Panc1 (cell line): Measurements from ENCODE around the gene TRPC3. TPM values are rescaled to one million over a fixed set of nuclear protein-coding genes. Genes with fewer than 3 reads are reported as not detected.

ENCODE experiments used
- ATAC-seq: fragments of 200-7000 bp; cut with Tn5 transposase; 2 replicates; pipeline ENCODE4 v1.9.1; 2020; ENCODE audit warnings: mild to moderate bottlenecking, moderate library complexity
- BruUV-seq: library from RNA; stranded (reverse); fragments of 400-500 nt; replicated peaks from 2 replicates; lab custom pipeline; 2021; lab: Mats Ljungman, UMichigan
- CTCF ChIA-PET: fragments of 300-600 bp; sonication (Branson Sonifier 250); formaldehyde crosslinking; loops from one replicate; lab custom pipeline; 2022; ENCODE audit warnings: antibody characterized with exemption; lab: Charles Lee
- POLR2A ChIA-PET: fragments of 300-600 bp; sonication (Branson Sonifier 250); formaldehyde crosslinking; loops from one replicate; lab custom pipeline; 2022; ENCODE audit warnings: antibody characterized with exemption; lab: Charles Lee
- DNase-seq: peaks from one replicate; pipeline ENCODE4 v3.0.0-alpha.2; 2010; ENCODE audit warnings: low read depth, low spot score
- H3K27ac ChIP-seq: 2 replicates; pipeline ENCODE4 v1.5.1; 2011; ENCODE audit warnings: mild to moderate bottlenecking, low read length, inconsistent platforms
- H3K27me3 ChIP-seq: fragments of 200-500 bp; sonication (Bioruptor generic); 2 replicates; pipeline ENCODE4 v1.6.0; 2014; ENCODE audit warnings: low read length, inconsistent platforms; ENCODE audit not compliant: control insufficient read depth, insufficient read depth
- H3K36me3 ChIP-seq: fragments of 200-500 bp; sonication (Bioruptor generic); 2 replicates; pipeline ENCODE4 v1.5.1; 2014; ENCODE audit warnings: inconsistent platforms, mild to moderate bottlenecking, low read length, moderate library complexity; ENCODE audit not compliant: control insufficient read depth, insufficient read depth
- H3K4me1 ChIP-seq: 2 replicates; pipeline ENCODE4 v1.5.1; 2011; ENCODE audit warnings: inconsistent platforms, mild to moderate bottlenecking, low read length, moderate library complexity; ENCODE audit not compliant: control insufficient read depth, insufficient read depth
- H3K4me3 ChIP-seq, 2 experiments: 2 replicates each; pipeline ENCODE4 v1.5.1; 2011 to 2012; ENCODE audit warnings: low read depth in 2 of 2, low read length in 2 of 2, mild to moderate bottlenecking in 2 of 2, inconsistent platforms in 1 of 2, moderate library complexity in 1 of 2
- H3K9me3 ChIP-seq: fragments of 200-500 bp; sonication (Bioruptor generic); 2 replicates; pipeline ENCODE4 v1.5.1; 2014; ENCODE audit warnings: low read depth, mild to moderate bottlenecking, inconsistent platforms, low read length, moderate library complexity; ENCODE audit not compliant: control insufficient read depth, insufficient read depth
- POLR2AphosphoS5 ChIP-seq: IDR thresholded peaks from 2 replicates; pipeline ENCODE4 v1.6.1; 2012; ENCODE audit warnings: mild to moderate bottlenecking, low read depth, low read length, moderate library complexity
- SIN3A ChIP-seq: IDR thresholded peaks from 2 replicates; pipeline ENCODE4 v1.6.1; 2012; ENCODE audit warnings: low read depth, mild to moderate bottlenecking, low read length, moderate library complexity, borderline replicate concordance; ENCODE audit not compliant: insufficient read depth
- TCF7L2 ChIP-seq: IDR thresholded peaks from 2 replicates; pipeline ENCODE4 v1.6.1; 2011; ENCODE audit warnings: mild to moderate bottlenecking, low read depth, low read length, inconsistent platforms
- in situ Hi-C: cut with HindIII; loops from 2 replicates; pipeline ENCODE4 v1.10.0; 2016; ENCODE audit warnings: low sequenced_read_pairs, low pct_unique_long_range_greater_than_20kb
- intact Hi-C: fragments of 100-400 bp; cut with micrococcal nuclease; formaldehyde crosslinking; loops from one replicate; pipeline ENCODE4 v1.10.0; 2022; ENCODE audit not compliant: unreplicated experiment
- total RNA-seq: library from RNA; stranded (reverse); gene quantifications from one replicate; pipeline ENCODE4 v1.2.1, GENCODE V29; 2021; ENCODE audit not compliant: unreplicated experiment
- TF ChIP-seq, protein P1 (sequence below): fragments of 450-650 bp; IDR thresholded peaks from 2 replicates; pipeline ENCODE4 v1.5.1; 2017; ENCODE audit warnings: mild to moderate bottlenecking
- TF ChIP-seq, protein P2 (sequence below), 2 experiments: IDR thresholded peaks; 2 replicates each; pipeline ENCODE4 v1.6.1; 2011 to 2012; ENCODE audit warnings: low read depth in 2 of 2, control low read depth in 1 of 2, low read length in 1 of 2, mild to moderate bottlenecking in 1 of 2, moderate library complexity in 1 of 2; ENCODE audit not compliant: insufficient read depth in 1 of 2

Gene TRPC3
- total RNA-seq, 1 experiment from 2014 or later = 0.08 TPM

DNA sequence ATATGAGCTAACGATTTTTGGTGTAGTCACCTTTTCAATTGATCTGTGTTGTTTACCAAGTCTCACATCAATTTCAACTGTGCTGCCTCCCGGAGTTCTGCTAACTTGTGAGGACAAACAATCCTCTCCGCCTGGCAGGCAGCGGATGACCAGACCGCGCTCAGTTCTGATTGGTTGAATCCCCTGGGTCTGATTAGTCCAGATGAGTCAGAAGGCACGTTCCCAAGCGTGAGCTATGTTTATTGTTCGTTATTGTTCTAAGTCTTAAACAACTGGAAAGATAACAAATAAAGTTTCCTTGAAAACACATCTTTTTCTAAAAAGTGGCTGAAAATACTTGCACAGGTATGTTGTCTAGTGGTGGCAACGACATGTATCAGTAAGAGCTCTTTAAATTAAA, 37.9 kb upstream of the TRPC3 start:
- H3K9me3 ChIP-seq = no peaks in the 10 kb centered on the region
- no peak for ATAC-seq

DNA sequence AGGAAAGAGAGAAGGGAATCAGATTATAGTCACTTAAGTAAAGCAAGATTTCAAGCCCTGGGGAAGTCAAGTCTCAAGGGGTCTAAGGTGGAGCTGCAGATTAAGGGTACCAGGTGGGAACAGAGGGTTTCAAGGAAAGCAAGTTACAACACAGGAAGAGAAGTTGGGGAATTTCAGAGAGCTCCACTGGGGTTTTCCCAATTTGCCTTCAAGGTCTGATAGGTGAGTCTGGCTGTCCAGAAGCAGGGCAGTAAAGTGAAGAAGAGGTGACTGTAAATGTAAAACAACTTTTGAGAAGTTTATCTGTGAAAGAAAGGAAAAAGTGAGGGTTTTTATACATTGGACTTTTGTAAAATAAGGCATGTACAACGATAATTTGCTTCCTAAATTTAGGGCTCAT, 37.1 kb upstream of the TRPC3 start:
- DNase-seq = no peak
- Histone ChIP-seq H3K36me3 (no peaks in the 10 kb centered on the region), H3K4me1 (no peaks in the 10 kb centered on the region), H3K4me3 (no peak overlapping the region), H3K27me3 (no peaks in the 10 kb centered on the region; the same call in none of the 2 replicates), H3K27ac (no peak overlapping the region), H3K9me3 (no peaks in the 10 kb centered on the region)
- no peak for ATAC-seq
- in situ Hi-C loops = no loop called here
- no TSS peak for BruUV-seq
- intact Hi-C loops = no loop called here
- TF ChIP-seq POLR2AphosphoS5 = no peak
- no peak for TF ChIP-seq SIN3A
- TF ChIP-seq TCF7L2 = no peak
- TF ChIP-seq, protein P1, sequence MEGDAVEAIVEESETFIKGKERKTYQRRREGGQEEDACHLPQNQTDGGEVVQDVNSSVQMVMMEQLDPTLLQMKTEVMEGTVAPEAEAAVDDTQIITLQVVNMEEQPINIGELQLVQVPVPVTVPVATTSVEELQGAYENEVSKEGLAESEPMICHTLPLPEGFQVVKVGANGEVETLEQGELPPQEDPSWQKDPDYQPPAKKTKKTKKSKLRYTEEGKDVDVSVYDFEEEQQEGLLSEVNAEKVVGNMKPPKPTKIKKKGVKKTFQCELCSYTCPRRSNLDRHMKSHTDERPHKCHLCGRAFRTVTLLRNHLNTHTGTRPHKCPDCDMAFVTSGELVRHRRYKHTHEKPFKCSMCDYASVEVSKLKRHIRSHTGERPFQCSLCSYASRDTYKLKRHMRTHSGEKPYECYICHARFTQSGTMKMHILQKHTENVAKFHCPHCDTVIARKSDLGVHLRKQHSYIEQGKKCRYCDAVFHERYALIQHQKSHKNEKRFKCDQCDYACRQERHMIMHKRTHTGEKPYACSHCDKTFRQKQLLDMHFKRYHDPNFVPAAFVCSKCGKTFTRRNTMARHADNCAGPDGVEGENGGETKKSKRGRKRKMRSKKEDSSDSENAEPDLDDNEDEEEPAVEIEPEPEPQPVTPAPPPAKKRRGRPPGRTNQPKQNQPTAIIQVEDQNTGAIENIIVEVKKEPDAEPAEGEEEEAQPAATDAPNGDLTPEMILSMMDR = no peak
- TF ChIP-seq, protein P2, sequence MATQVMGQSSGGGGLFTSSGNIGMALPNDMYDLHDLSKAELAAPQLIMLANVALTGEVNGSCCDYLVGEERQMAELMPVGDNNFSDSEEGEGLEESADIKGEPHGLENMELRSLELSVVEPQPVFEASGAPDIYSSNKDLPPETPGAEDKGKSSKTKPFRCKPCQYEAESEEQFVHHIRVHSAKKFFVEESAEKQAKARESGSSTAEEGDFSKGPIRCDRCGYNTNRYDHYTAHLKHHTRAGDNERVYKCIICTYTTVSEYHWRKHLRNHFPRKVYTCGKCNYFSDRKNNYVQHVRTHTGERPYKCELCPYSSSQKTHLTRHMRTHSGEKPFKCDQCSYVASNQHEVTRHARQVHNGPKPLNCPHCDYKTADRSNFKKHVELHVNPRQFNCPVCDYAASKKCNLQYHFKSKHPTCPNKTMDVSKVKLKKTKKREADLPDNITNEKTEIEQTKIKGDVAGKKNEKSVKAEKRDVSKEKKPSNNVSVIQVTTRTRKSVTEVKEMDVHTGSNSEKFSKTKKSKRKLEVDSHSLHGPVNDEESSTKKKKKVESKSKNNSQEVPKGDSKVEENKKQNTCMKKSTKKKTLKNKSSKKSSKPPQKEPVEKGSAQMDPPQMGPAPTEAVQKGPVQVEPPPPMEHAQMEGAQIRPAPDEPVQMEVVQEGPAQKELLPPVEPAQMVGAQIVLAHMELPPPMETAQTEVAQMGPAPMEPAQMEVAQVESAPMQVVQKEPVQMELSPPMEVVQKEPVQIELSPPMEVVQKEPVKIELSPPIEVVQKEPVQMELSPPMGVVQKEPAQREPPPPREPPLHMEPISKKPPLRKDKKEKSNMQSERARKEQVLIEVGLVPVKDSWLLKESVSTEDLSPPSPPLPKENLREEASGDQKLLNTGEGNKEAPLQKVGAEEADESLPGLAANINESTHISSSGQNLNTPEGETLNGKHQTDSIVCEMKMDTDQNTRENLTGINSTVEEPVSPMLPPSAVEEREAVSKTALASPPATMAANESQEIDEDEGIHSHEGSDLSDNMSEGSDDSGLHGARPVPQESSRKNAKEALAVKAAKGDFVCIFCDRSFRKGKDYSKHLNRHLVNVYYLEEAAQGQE (IDR thresholded peaks at IDR 0.05; ENCODE audit: insufficient read depth in 1 of 2, low read depth in 2 of 2, low read length in 1 of 2) = no peak
- CTCF ChIA-PET = no interaction called here
- POLR2A ChIA-PET = no interaction called here

More for the DNA sequence above, 37.9 kb upstream of the TRPC3 start:
- no peak for DNase-seq
- no peaks in the 10 kb centered on the region for H3K36me3 ChIP-seq
- H3K4me1 ChIP-seq = no peaks in the 10 kb centered on the region
- intact Hi-C loops = no loop called here
- no peaks in the 10 kb centered on the region; the same call in none of the 2 replicates for H3K27me3 ChIP-seq
- POLR2A ChIA-PET = no interaction called here
- CTCF ChIA-PET = no interaction called here
- TF ChIP-seq, protein P1 = no peak
- H3K4me3 ChIP-seq = no peak overlapping the region
- BruUV-seq = no TSS peak
- H3K27ac ChIP-seq = no peak overlapping the region
- in situ Hi-C loops = no loop called here
